GM12878 (cell line): Measurements from ENCODE around the gene GALNT16. TPM values are rescaled to one million over a fixed set of nuclear protein-coding genes. Genes with fewer than 3 reads are reported as not detected.

Experiments used
- ATAC-seq: fragments of 200-7000 bp; cut with Tn5 transposase; 3 replicates; pipeline ENCODE4 v1.9.1; 2020; ENCODE audit warnings: mild to moderate bottlenecking, moderate library complexity
- BruUV-seq: library from RNA; stranded (reverse); fragments of 400-500 nt; replicated peaks from 2 replicates; lab custom pipeline; 2021; lab: Mats Ljungman, UMichigan
- CTCF ChIA-PET: fragments of 300-600 bp; sonication (Branson Sonifier 250); formaldehyde crosslinking; extraction: SDS; loops from one replicate; lab custom pipeline; 2021; ENCODE audit warnings: inconsistent platforms; lab: Yijun Ruan, JAX
- POLR2A ChIA-PET: fragments of 350-600 bp; formaldehyde crosslinking; extraction: SDS; loops from one replicate; lab custom pipeline; 2021; ENCODE audit warnings: inconsistent platforms; lab: Charles Lee
- RAD21 ChIA-PET: fragments of 300-600 bp; sonication (Branson Sonifier 250); formaldehyde crosslinking; loops from one replicate; lab custom pipeline; 2023; ENCODE audit warnings: antibody characterized with exemption; ENCODE audit not compliant: unreplicated experiment; lab: Charles Lee
- SMC1A ChIA-PET: fragments of 300-600 bp; sonication (Branson Sonifier 250); formaldehyde crosslinking; loops from one replicate; lab custom pipeline; 2023; ENCODE audit not compliant: unreplicated experiment, uncharacterized antibody; lab: Charles Lee
- DNase-seq: peaks from one replicate; pipeline ENCODE4 v3.0.0-alpha.2; 2011; ENCODE audit warnings: low read depth, low spot score
- FAIRE-seq: peaks from 3 replicates; lab custom pipeline; 2011; peaks lifted over from hg19 to GRCh38; lab: Jason Lieb, UNC
- H2AFZ ChIP-seq: 2 replicates; pipeline ENCODE4 v1.6.0; 2011; ENCODE audit warnings: low read depth, low read length, control low read depth; ENCODE audit not compliant: control insufficient read depth
- H3K27ac ChIP-seq: 2 replicates; pipeline ENCODE4 v1.5.1; 2011; ENCODE audit warnings: control low read depth; ENCODE audit not compliant: control insufficient read depth, insufficient read depth
- H3K27me3 ChIP-seq, 2 experiments: replicated peaks in 1 of 2; 2 replicates each; pipeline versions ENCODE4 v1.6.0 to v1.6.1; 2011; ENCODE audit warnings: low read length in 1 of 2; ENCODE audit not compliant: control insufficient read depth in 2 of 2, insufficient read depth in 2 of 2
- H3K36me3 ChIP-seq, 2 experiments: 2 replicates each; pipeline ENCODE4 v1.5.1; 2011; ENCODE audit warnings: low read length in 1 of 2; ENCODE audit not compliant: control insufficient read depth in 2 of 2, insufficient read depth in 2 of 2
- H3K4me1 ChIP-seq: 2 replicates; pipeline ENCODE4 v1.6.1; 2011; ENCODE audit warnings: mild to moderate bottlenecking, low read length, moderate library complexity, mixed read lengths; ENCODE audit not compliant: control insufficient read depth, insufficient read depth
- H3K4me2 ChIP-seq: 2 replicates; pipeline ENCODE4 v1.6.0; 2011; ENCODE audit warnings: control low read depth; ENCODE audit not compliant: control insufficient read depth, insufficient read depth
- H3K4me3 ChIP-seq: fragments of 200-600 bp; sonication (generic); 2 replicates; pipeline ENCODE4 v1.5.1; 2016
- H3K79me2 ChIP-seq: 2 replicates; pipeline ENCODE4 v1.6.0; 2011; ENCODE audit warnings: low read length; ENCODE audit not compliant: control insufficient read depth, insufficient read depth
- H3K9ac ChIP-seq: 2 replicates; pipeline ENCODE4 v1.8.0; 2011; ENCODE audit warnings: low read length, control low read depth, mixed read lengths; ENCODE audit not compliant: control insufficient read depth, insufficient read depth
- H3K9me3 ChIP-seq: replicated peaks from 3 replicates; pipeline ENCODE4 v1.5.1; 2011; ENCODE audit warnings: mild to moderate bottlenecking, low read length; ENCODE audit not compliant: control insufficient read depth, insufficient read depth
- H4K20me1 ChIP-seq: 2 replicates; pipeline ENCODE4 v1.6.0; 2011; ENCODE audit not compliant: control insufficient read depth, insufficient read depth
- DPF2 ChIP-seq: fragments of 450-650 bp; IDR thresholded peaks from 2 replicates; pipeline ENCODE4 v1.6.1; 2017; ENCODE audit warnings: mild to moderate bottlenecking
- HCFC1 ChIP-seq: fragments of 150-350 bp; IDR thresholded peaks from 2 replicates; pipeline ENCODE4 v1.6.1; 2014; ENCODE audit warnings: low read length
- JUNB ChIP-seq: IDR thresholded peaks from 2 replicates; pipeline ENCODE4 v1.6.1; 2016; ENCODE audit warnings: antibody characterized with exemption, mild to moderate bottlenecking
- REST ChIP-seq: IDR thresholded peaks from 2 replicates; pipeline ENCODE4 v1.6.1; 2012; ENCODE audit warnings: mild to moderate bottlenecking, low read depth, low read length
- USF1 ChIP-seq: IDR thresholded peaks from 2 replicates; pipeline ENCODE4 v1.6.1; 2011; ENCODE audit warnings: borderline replicate concordance, low read depth, mild to moderate bottlenecking, moderate library complexity, mixed read lengths, low read length; ENCODE audit not compliant: insufficient read depth; ENCODE audit errors: extremely low read length
- YBX1 ChIP-seq: fragments of 450-650 bp; IDR thresholded peaks from 2 replicates; pipeline ENCODE4 v1.6.1; 2016; ENCODE audit warnings: antibody characterized with exemption
- ZNF384 ChIP-seq: IDR thresholded peaks from 2 replicates; pipeline ENCODE4 v1.6.1; 2012; ENCODE audit warnings: low read depth, mild to moderate bottlenecking, low read length, improper control_type of control experiment, borderline replicate concordance
- WGBS: methylation state at CpG from one replicate; pipeline ENCODE4 v1.1.6; 2016; ENCODE audit warnings: low lambda C conversion rate; ENCODE audit not compliant: insufficient replicate concordance, insufficient coverage; ENCODE audit errors: missing lambda C conversion rate; 5-methylcytosine and 5-hydroxymethylcytosine counted together
- in situ Hi-C: fragments of 300-500 bp; cut with MboI; formaldehyde crosslinking; loops from 9 replicates; pipeline ENCODE4 v1.14.3; 2018; ENCODE audit warnings: mixed read lengths
- intact Hi-C: fragments of 100-400 bp; cut with micrococcal nuclease; formaldehyde crosslinking; loops from one replicate; pipeline ENCODE4 v1.14.2; 2022; ENCODE audit not compliant: unreplicated experiment
- polyA plus RNA-seq, 11 experiments: library from polyadenylated mRNA; depleted of rRNA in 4 of 11; unstranded in 6 of 11; stranded (reverse) in 5 of 11; fragments of >200 nt; fragmentation: Nextera tagmentation in 4 of 11; fragmentation: Illumina TruSeq in 1 of 11; extraction: Ambion mirVana in 4 of 11; extraction: Trizol in 1 of 11; gene quantifications; 1 replicate in 1 of 11; 2 replicates in 10 of 11; pipeline versions ENCODE4 v1.2.1 to v1.2.3, GENCODE V29; 2011 to 2016; ENCODE audit warnings: inconsistent platforms in 2 of 11, missing spikeins in 2 of 11, low read depth in 1 of 11
- total RNA-seq, 4 experiments: library from RNA; depleted of rRNA in 3 of 4; stranded (reverse); fragments of >200 nt in 3 of 4; fragmentation: Illumina TruSeq in 1 of 4; extraction: Trizol in 1 of 4; gene quantifications; 2 replicates each; pipeline versions ENCODE4 v1.2.1 to v1.2.3, GENCODE V29; 2013 to 2021

Gene GALNT16
- total and polyA plus RNA-seq, 10 of the 15 experiments (the other 5 are each of a cell fraction or from before 2014, with no cell fraction given) = under 0.01 to 0.08 (median 0.03) TPM; not detected in 3

GRCh38 chr14:69349091-69349777 is 89.3 kb downstream of the GALNT16 start:
- ChIA-PET SMC1A (interaction anchor here (2.7 kb wide), 1 partner anchor 110 kb away, joined by 12 read pairs; no protein-coding TSS in a partner anchor), POLR2A (no interaction called here), CTCF (no interaction called here), RAD21 (no interaction called here)
- H2AFZ ChIP-seq = no peak overlapping the region
- no peaks in the 10 kb centered on the region for H3K27me3 ChIP-seq
- ATAC-seq = no peak
- no peak overlapping the region for H3K4me2 ChIP-seq
- H3K9me3 ChIP-seq = no peaks in the 10 kb centered on the region
- intact Hi-C loops = no loop called here
- H3K27ac ChIP-seq = no peak overlapping the region
- FAIRE-seq = no peak
- no peaks in the 10 kb centered on the region for H4K20me1 ChIP-seq
- no peaks in the 10 kb centered on the region for H3K36me3 ChIP-seq
- DNase-seq = no peak
- H3K79me2 ChIP-seq = no peaks in the 10 kb centered on the region
- in situ Hi-C loops = no loop called here
- 83% methylated on average over 11 of the region's 11 CpGs for WGBS
- no peak for TF ChIP-seq ZNF384
- TF ChIP-seq YBX1 = no peak
- TF ChIP-seq HCFC1 = no peak
- no peak for TF ChIP-seq DPF2
- TF ChIP-seq REST = no peak
- TF ChIP-seq JUNB = no peak
- no peak for TF ChIP-seq USF1
- H3K4me1 ChIP-seq = peaks cover 24% of the 10 kb centered on the region
- no TSS peak for BruUV-seq
- no peak overlapping the region for H3K4me3 ChIP-seq
- H3K9ac ChIP-seq = no peak overlapping the region
